Caco-2 (cell line): ENCODE measurements around the gene FNTB. TPM values are rescaled to one million over a fixed set of nuclear protein-coding genes. Genes with fewer than 3 reads are reported as not detected.

Experiments
- BruUV-seq: library from RNA; stranded (reverse); fragments of 400-500 nt; replicated peaks from 2 replicates; lab custom pipeline; 2021; lab: Mats Ljungman, UMichigan
- CTCF ChIA-PET: fragments of 300-600 bp; sonication (Branson Sonifier 250); formaldehyde crosslinking; loops from one replicate; lab custom pipeline; 2022; ENCODE audit warnings: antibody characterized with exemption; lab: Charles Lee
- POLR2A ChIA-PET: fragments of 300-600 bp; sonication (Branson Sonifier 250); formaldehyde crosslinking; loops from one replicate; lab custom pipeline; 2022; ENCODE audit warnings: antibody characterized with exemption; lab: Charles Lee
- DNase-seq, 2 experiments: peaks; one replicate each; pipeline versions ENCODE4 v3.0.0 to v3.0.0-alpha.2; 2020 to 2022
- H3K27me3 ChIP-seq: replicated peaks from 2 replicates; pipeline ENCODE4 v1.6.0; 2011; ENCODE audit warnings: low read length; ENCODE audit not compliant: control insufficient read depth, insufficient read depth
- H3K36me3 ChIP-seq: 2 replicates; pipeline ENCODE4 v1.5.1; 2011; ENCODE audit warnings: low read length; ENCODE audit not compliant: control insufficient read depth, insufficient read depth
- H3K4me1 ChIP-seq: fragments of 250-450 bp; sonication (Bioruptor Pico); 2 replicates; pipeline ENCODE4 v1.5.1; 2020; ENCODE audit warnings: mild to moderate bottlenecking
- H3K4me3 ChIP-seq: 2 replicates; pipeline ENCODE4 v1.5.1; 2011; ENCODE audit warnings: low read depth, mild to moderate bottlenecking, control low read depth, low read length
- H3K9me3 ChIP-seq: fragments of 250-450 bp; sonication (Bioruptor Pico); 2 replicates; pipeline ENCODE4 v1.5.1; 2020; ENCODE audit warnings: mild to moderate bottlenecking, moderate library complexity
- H3K27ac Mint-ChIP-seq: one replicate; pipeline ENCODE4 v1.8.0; 2022; ENCODE audit warnings: mixed read lengths; ENCODE audit not compliant: unreplicated experiment
- H3K27me3 Mint-ChIP-seq: one replicate; pipeline ENCODE4 v1.8.0; 2022; ENCODE audit warnings: mixed read lengths; ENCODE audit not compliant: insufficient read depth, unreplicated experiment
- H3K36me3 Mint-ChIP-seq: one replicate; pipeline ENCODE4 v1.8.0; 2022; ENCODE audit warnings: mild to moderate bottlenecking, mixed read lengths; ENCODE audit not compliant: insufficient read depth, unreplicated experiment
- H3K4me1 Mint-ChIP-seq: one replicate; pipeline ENCODE4 v1.8.0; 2022; ENCODE audit warnings: low read depth, mixed read lengths; ENCODE audit not compliant: unreplicated experiment
- H3K4me3 Mint-ChIP-seq: one replicate; pipeline ENCODE4 v1.8.0; 2022; ENCODE audit warnings: mild to moderate bottlenecking, moderate library complexity, mixed read lengths; ENCODE audit not compliant: unreplicated experiment
- H3K9me3 Mint-ChIP-seq: one replicate; pipeline ENCODE4 v1.8.0; 2022; ENCODE audit warnings: mixed read lengths; ENCODE audit not compliant: unreplicated experiment
- CTCF ChIP-seq, 2 experiments: fragments of 200-600 bp in 1 of 2; IDR thresholded peaks; 1 replicate in 1 of 2; 2 replicates in 1 of 2; pipeline versions ENCODE4 v1.5.1 to v1.8.0; 2011 to 2022; ENCODE audit warnings: antibody characterized with exemption in 1 of 2, control low read depth in 1 of 2, inconsistent platforms in 1 of 2, low read depth in 1 of 2, low read length in 1 of 2, mild to moderate bottlenecking in 1 of 2, moderate library complexity in 1 of 2; ENCODE audit not compliant: insufficient read depth in 1 of 2, severe bottlenecking in 1 of 2, unreplicated experiment in 1 of 2
- intact Hi-C: fragments of 100-400 bp; cut with micrococcal nuclease; formaldehyde crosslinking; loops from one replicate; pipeline ENCODE4 v1.10.0; 2022; ENCODE audit not compliant: unreplicated experiment
- total RNA-seq: library from RNA; stranded (reverse); gene quantifications from 2 replicates; pipeline ENCODE4 v1.2.3, GENCODE V29; 2022

FNTB gene
- total RNA-seq, 1 experiment from 2014 or later: 21.2 TPM

DNA sequence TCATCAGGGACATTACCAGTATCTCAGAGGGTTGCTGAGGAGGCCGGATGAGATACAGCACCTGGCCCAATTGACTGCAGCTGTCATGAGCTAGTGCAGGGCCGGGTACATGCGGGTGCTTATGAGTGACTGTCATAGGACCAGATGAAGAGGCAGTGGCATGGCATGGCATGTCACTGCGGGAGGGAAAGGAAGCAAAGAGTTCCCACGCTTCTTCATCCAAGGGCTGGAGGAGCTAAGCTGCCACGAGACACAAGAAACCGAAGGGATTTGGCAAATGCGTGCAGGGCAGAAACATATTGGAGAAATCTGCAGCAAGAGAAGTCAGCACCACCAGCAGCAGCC is 33.4 kb upstream of the FNTB start:
- no TSS peak for BruUV-seq
- H3K27me3 Mint-ChIP-seq: no peaks in the 10 kb centered on the region
- no peaks in the 10 kb centered on the region for H3K9me3 Mint-ChIP-seq
- H3K36me3 Mint-ChIP-seq: peaks cover 48% of the 10 kb centered on the region
- TF ChIP-seq CTCF (IDR thresholded peaks at IDR 0.05; ENCODE audit: insufficient read depth in 1 of 2, low read depth in 1 of 2, low read length in 1 of 2, severe bottlenecking in 1 of 2, unreplicated experiment in 1 of 2): no peak
- no peak overlapping the region for H3K27ac Mint-ChIP-seq
- ChIA-PET POLR2A (no interaction called here), CTCF (interaction anchor here (1.0 kb wide), 1 partner anchor 14 kb away, joined by 3 read pairs; no protein-coding TSS in a partner anchor)
- Histone ChIP-seq H3K27me3 (no peaks in the 10 kb centered on the region), H3K4me1 (no peaks in the 10 kb centered on the region), H3K4me3 (no peak overlapping the region), H3K36me3 (no peaks in the 10 kb centered on the region), H3K9me3 (no peaks in the 10 kb centered on the region)
- intact Hi-C loops: no loop called here
- no peaks in the 10 kb centered on the region for H3K4me1 Mint-ChIP-seq
- no peak for DNase-seq
- no peak overlapping the region for H3K4me3 Mint-ChIP-seq

DNA sequence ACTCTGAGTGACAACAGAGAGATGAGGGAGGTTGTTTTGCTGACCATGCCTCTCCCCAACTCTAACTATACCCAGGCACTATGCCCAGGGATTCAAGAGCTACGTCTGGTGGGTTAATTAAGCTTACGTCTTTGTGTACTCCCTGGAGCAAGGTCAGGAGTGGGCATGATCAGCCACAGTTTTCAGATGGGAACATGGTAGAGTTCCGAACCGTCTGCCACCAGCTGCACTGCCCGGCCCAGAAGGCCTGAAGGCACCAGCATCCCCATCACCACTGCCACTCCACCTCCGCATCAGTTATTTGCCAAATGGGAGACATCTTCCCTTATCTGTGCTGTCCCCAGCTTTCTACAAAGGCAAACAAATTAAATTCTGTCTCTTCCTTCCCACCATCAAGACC is 33.0 kb upstream of the FNTB start:
- DNase-seq: no peak
- BruUV-seq: no TSS peak
- H3K4me3 Mint-ChIP-seq: no peak overlapping the region
- peaks cover 44% of the 10 kb centered on the region for H3K36me3 Mint-ChIP-seq
- no peak overlapping the region for H3K27ac Mint-ChIP-seq
- POLR2A ChIA-PET: no interaction called here
- no peaks in the 10 kb centered on the region for H3K27me3 Mint-ChIP-seq
- TF ChIP-seq CTCF (IDR thresholded peaks at IDR 0.05; ENCODE audit: insufficient read depth in 1 of 2, low read depth in 1 of 2, low read length in 1 of 2, severe bottlenecking in 1 of 2, unreplicated experiment in 1 of 2): no peak
- no peaks in the 10 kb centered on the region for H3K4me1 Mint-ChIP-seq
- H3K9me3 Mint-ChIP-seq: no peaks in the 10 kb centered on the region
- H3K4me3 ChIP-seq: no peak overlapping the region
- H3K36me3 ChIP-seq: no peaks in the 10 kb centered on the region
- H3K9me3 ChIP-seq: no peaks in the 10 kb centered on the region
- no peaks in the 10 kb centered on the region for H3K27me3 ChIP-seq
- intact Hi-C loops: no loop called here
- H3K4me1 ChIP-seq: no peaks in the 10 kb centered on the region
- CTCF ChIA-PET: interaction anchor here (1.0 kb wide), 1 partner anchor 15 kb away, joined by 3 read pairs; no protein-coding TSS in a partner anchor

DNA sequence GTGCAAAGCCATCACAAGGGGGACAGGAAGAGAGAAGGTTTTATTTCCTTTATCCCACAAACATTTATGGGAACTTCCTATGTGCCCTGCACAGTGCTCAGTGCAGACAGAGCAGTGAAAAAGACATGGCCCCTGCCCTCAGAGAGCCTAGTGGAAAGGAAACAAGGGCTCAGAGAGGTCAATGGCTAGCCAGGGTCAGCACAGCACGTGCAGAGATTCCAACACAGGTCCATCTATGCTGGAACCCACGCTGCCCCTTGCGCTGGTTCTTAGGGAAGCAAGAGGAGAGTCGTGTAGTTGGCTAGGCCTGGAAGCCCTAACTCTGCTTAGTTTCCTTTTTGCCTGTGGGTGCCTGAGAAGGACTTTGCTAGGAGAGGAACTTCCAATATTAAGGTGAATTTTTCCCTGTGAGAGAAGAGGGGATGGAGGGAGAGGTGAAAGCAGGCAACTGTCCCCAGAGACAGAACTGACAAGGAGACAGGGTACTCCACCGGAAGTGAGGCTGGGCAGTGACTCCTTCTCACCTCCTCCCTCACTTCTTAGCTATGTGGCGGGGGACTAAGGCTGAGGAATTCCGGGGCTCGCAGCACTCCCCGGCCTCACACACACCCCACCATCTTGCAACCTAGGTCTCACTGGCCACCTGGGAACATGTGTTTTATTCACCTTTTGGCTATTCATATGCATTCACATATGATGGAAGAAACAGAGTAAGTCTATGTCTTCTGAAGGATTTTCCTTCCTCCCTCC is 32.0 kb upstream of the FNTB start:
- Mint-ChIP-seq H3K27ac (no peak overlapping the region), H3K4me1 (no peaks in the 10 kb centered on the region), H3K9me3 (no peaks in the 10 kb centered on the region), H3K36me3 (peaks cover 37% of the 10 kb centered on the region), H3K4me3 (no peak overlapping the region), H3K27me3 (no peaks in the 10 kb centered on the region)
- BruUV-seq: no TSS peak
- Histone ChIP-seq H3K27me3 (no peaks in the 10 kb centered on the region), H3K9me3 (no peaks in the 10 kb centered on the region), H3K36me3 (no peaks in the 10 kb centered on the region), H3K4me1 (no peaks in the 10 kb centered on the region), H3K4me3 (no peak overlapping the region)
- POLR2A ChIA-PET: no interaction called here
- no peak for DNase-seq
- no peak for TF ChIP-seq CTCF (IDR thresholded peaks at IDR 0.05; ENCODE audit: insufficient read depth in 1 of 2, low read depth in 1 of 2, low read length in 1 of 2, severe bottlenecking in 1 of 2, unreplicated experiment in 1 of 2)
- CTCF ChIA-PET: no interaction called here
- intact Hi-C loops: no loop called here
